Panc1 (cell line): ENCODE results near the gene ATP10D. TPM values are rescaled to one million over a fixed set of nuclear protein-coding genes. Genes with fewer than 3 reads are reported as not detected.

ENCODE experiments used
- ATAC-seq: fragments of 200-7000 bp; cut with Tn5 transposase; 2 replicates; pipeline ENCODE4 v1.9.1; 2020; ENCODE audit warnings: mild to moderate bottlenecking, moderate library complexity
- BruUV-seq: library from RNA; stranded (reverse); fragments of 400-500 nt; replicated peaks from 2 replicates; lab custom pipeline; 2021; lab: Mats Ljungman, UMichigan
- CTCF ChIA-PET: fragments of 300-600 bp; sonication (Branson Sonifier 250); formaldehyde crosslinking; loops from one replicate; lab custom pipeline; 2022; ENCODE audit warnings: antibody characterized with exemption; lab: Charles Lee
- POLR2A ChIA-PET: fragments of 300-600 bp; sonication (Branson Sonifier 250); formaldehyde crosslinking; loops from one replicate; lab custom pipeline; 2022; ENCODE audit warnings: antibody characterized with exemption; lab: Charles Lee
- DNase-seq: peaks from one replicate; pipeline ENCODE4 v3.0.0-alpha.2; 2010; ENCODE audit warnings: low read depth, low spot score
- H3K27ac ChIP-seq: 2 replicates; pipeline ENCODE4 v1.5.1; 2011; ENCODE audit warnings: mild to moderate bottlenecking, low read length, inconsistent platforms
- H3K27me3 ChIP-seq: fragments of 200-500 bp; sonication (Bioruptor generic); 2 replicates; pipeline ENCODE4 v1.6.0; 2014; ENCODE audit warnings: low read length, inconsistent platforms; ENCODE audit not compliant: control insufficient read depth, insufficient read depth
- H3K36me3 ChIP-seq: fragments of 200-500 bp; sonication (Bioruptor generic); 2 replicates; pipeline ENCODE4 v1.5.1; 2014; ENCODE audit warnings: inconsistent platforms, mild to moderate bottlenecking, low read length, moderate library complexity; ENCODE audit not compliant: control insufficient read depth, insufficient read depth
- H3K4me1 ChIP-seq: 2 replicates; pipeline ENCODE4 v1.5.1; 2011; ENCODE audit warnings: inconsistent platforms, mild to moderate bottlenecking, low read length, moderate library complexity; ENCODE audit not compliant: control insufficient read depth, insufficient read depth
- H3K4me3 ChIP-seq, 2 experiments: 2 replicates each; pipeline ENCODE4 v1.5.1; 2011 to 2012; ENCODE audit warnings: low read depth in 2 of 2, low read length in 2 of 2, mild to moderate bottlenecking in 2 of 2, inconsistent platforms in 1 of 2, moderate library complexity in 1 of 2
- H3K9me3 ChIP-seq: fragments of 200-500 bp; sonication (Bioruptor generic); 2 replicates; pipeline ENCODE4 v1.5.1; 2014; ENCODE audit warnings: low read depth, mild to moderate bottlenecking, inconsistent platforms, low read length, moderate library complexity; ENCODE audit not compliant: control insufficient read depth, insufficient read depth
- POLR2AphosphoS5 ChIP-seq: IDR thresholded peaks from 2 replicates; pipeline ENCODE4 v1.6.1; 2012; ENCODE audit warnings: mild to moderate bottlenecking, low read depth, low read length, moderate library complexity
- REST ChIP-seq, 2 experiments: IDR thresholded peaks; 2 replicates each; pipeline ENCODE4 v1.6.1; 2011 to 2012; ENCODE audit warnings: low read depth in 2 of 2, control low read depth in 1 of 2, low read length in 1 of 2, mild to moderate bottlenecking in 1 of 2, moderate library complexity in 1 of 2; ENCODE audit not compliant: insufficient read depth in 1 of 2
- SIN3A ChIP-seq: IDR thresholded peaks from 2 replicates; pipeline ENCODE4 v1.6.1; 2012; ENCODE audit warnings: low read depth, mild to moderate bottlenecking, low read length, moderate library complexity, borderline replicate concordance; ENCODE audit not compliant: insufficient read depth
- TCF7L2 ChIP-seq: IDR thresholded peaks from 2 replicates; pipeline ENCODE4 v1.6.1; 2011; ENCODE audit warnings: mild to moderate bottlenecking, low read depth, low read length, inconsistent platforms
- in situ Hi-C: cut with HindIII; loops from 2 replicates; pipeline ENCODE4 v1.10.0; 2016; ENCODE audit warnings: low sequenced_read_pairs, low pct_unique_long_range_greater_than_20kb
- intact Hi-C: fragments of 100-400 bp; cut with micrococcal nuclease; formaldehyde crosslinking; loops from one replicate; pipeline ENCODE4 v1.10.0; 2022; ENCODE audit not compliant: unreplicated experiment
- total RNA-seq: library from RNA; stranded (reverse); gene quantifications from one replicate; pipeline ENCODE4 v1.2.1, GENCODE V29; 2021; ENCODE audit not compliant: unreplicated experiment
- TF ChIP-seq, protein P1 (sequence below): fragments of 450-650 bp; IDR thresholded peaks from 2 replicates; pipeline ENCODE4 v1.5.1; 2017; ENCODE audit warnings: mild to moderate bottlenecking

The ATP10D gene
- total RNA-seq, 1 experiment from 2014 or later: 13.9 TPM

DNA sequence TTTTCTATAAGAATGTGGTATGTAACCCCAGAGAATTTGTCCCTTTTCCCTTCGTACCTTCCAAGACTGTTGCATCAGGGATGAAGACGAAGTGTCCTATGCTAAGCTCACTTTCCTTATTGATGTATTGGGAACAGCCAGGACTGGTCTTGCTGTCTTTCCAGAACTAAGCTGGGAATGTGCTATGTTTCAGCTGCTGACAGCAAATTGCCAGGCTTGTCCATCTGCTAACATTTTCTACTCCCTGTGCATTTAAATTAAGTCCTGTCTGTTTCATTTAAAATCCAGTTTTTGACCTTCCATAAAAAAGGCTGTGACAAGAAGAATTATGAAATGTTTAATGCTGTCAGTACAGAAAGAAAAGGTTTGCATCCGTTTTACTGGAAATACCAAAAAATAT lies 87.9 kb downstream of the ATP10D start:
- BruUV-seq: no TSS peak
- TF ChIP-seq TCF7L2 (no peak), POLR2AphosphoS5 (no peak), SIN3A (no peak), REST (IDR thresholded peaks at IDR 0.05; ENCODE audit: insufficient read depth in 1 of 2, low read depth in 2 of 2, low read length in 1 of 2) (no peak)
- TF ChIP-seq, protein P1, sequence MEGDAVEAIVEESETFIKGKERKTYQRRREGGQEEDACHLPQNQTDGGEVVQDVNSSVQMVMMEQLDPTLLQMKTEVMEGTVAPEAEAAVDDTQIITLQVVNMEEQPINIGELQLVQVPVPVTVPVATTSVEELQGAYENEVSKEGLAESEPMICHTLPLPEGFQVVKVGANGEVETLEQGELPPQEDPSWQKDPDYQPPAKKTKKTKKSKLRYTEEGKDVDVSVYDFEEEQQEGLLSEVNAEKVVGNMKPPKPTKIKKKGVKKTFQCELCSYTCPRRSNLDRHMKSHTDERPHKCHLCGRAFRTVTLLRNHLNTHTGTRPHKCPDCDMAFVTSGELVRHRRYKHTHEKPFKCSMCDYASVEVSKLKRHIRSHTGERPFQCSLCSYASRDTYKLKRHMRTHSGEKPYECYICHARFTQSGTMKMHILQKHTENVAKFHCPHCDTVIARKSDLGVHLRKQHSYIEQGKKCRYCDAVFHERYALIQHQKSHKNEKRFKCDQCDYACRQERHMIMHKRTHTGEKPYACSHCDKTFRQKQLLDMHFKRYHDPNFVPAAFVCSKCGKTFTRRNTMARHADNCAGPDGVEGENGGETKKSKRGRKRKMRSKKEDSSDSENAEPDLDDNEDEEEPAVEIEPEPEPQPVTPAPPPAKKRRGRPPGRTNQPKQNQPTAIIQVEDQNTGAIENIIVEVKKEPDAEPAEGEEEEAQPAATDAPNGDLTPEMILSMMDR: no peak
- in situ Hi-C loops: no loop called here
- Histone ChIP-seq H3K4me3 (no peak overlapping the region), H3K4me1 (no peaks in the 10 kb centered on the region), H3K27ac (no peak overlapping the region), H3K27me3 (no peaks in the 10 kb centered on the region), H3K36me3 (no peaks in the 10 kb centered on the region), H3K9me3 (no peaks in the 10 kb centered on the region)
- POLR2A ChIA-PET: no interaction called here
- CTCF ChIA-PET: no interaction called here
- ATAC-seq (no peak), DNase-seq (no peak)
- intact Hi-C loops: no loop called here

GRCh38 chr4:47577779-47578553 lies 92.9 kb downstream of the ATP10D start:
- H3K27ac ChIP-seq: no peak overlapping the region
- TF ChIP-seq SIN3A (no peak), REST (IDR thresholded peaks at IDR 0.05; ENCODE audit: insufficient read depth in 1 of 2, low read depth in 2 of 2, low read length in 1 of 2) (no peak), POLR2AphosphoS5 (no peak), TCF7L2 (no peak)
- TF ChIP-seq, protein P1: no peak
- in situ Hi-C loops (no loop called here), intact Hi-C loops (no loop called here)
- H3K27me3 ChIP-seq: no peaks in the 10 kb centered on the region
- H3K36me3 ChIP-seq: no peaks in the 10 kb centered on the region
- H3K9me3 ChIP-seq: no peaks in the 10 kb centered on the region
- CTCF ChIA-PET: no interaction called here
- ATAC-seq: no peak
- POLR2A ChIA-PET: no interaction called here
- no peak for DNase-seq
- no peak overlapping the region for H3K4me3 ChIP-seq
- H3K4me1 ChIP-seq: no peaks in the 10 kb centered on the region
- no TSS peak for BruUV-seq
